Common myeloid progenitor, CD34-positive (primary cell): Measurements from ENCODE around the gene NR5A2.
A peak's percentile ranks its signal among the peaks of the same experiment; 100 is the strongest.

Experiments
- CTCF ChIA-PET: fragments of 350-600 bp; sonication (Branson Sonifier 250); formaldehyde crosslinking; loops from one replicate; lab custom pipeline; 2021; ENCODE audit warnings: antibody characterized with exemption; lab: Charles Lee
- POLR2A ChIA-PET: fragments of 350-600 bp; sonication (Branson Sonifier 250); formaldehyde crosslinking; loops from one replicate; lab custom pipeline; 2021; ENCODE audit warnings: antibody characterized with exemption; lab: Charles Lee
- DNase-seq, 3 donors: peaks; one replicate each; pipeline versions ENCODE4 v3.0.0 to v3.0.0-alpha.2; 2013
- H3K27ac ChIP-seq, 2 experiments: 1 replicate in 1 of 2; 2 replicates in 1 of 2; pipeline ENCODE4 v1.7.0; 2013; ENCODE audit warnings: inconsistent platforms in 2 of 2, low read length in 2 of 2, mild to moderate bottlenecking in 2 of 2, low read depth in 1 of 2, moderate library complexity in 1 of 2; ENCODE audit not compliant: severe bottlenecking in 2 of 2, insufficient read depth in 1 of 2, poor library complexity in 1 of 2
- H3K27me3 ChIP-seq, 5 experiments: replicated peaks in 2 of 5; 1 replicate in 3 of 5; 2 replicates in 2 of 5; pipeline versions ENCODE4 v1.6.1 to v1.7.0; 2013; ENCODE audit warnings: low read length in 4 of 5, mild to moderate bottlenecking in 2 of 5, moderate library complexity in 2 of 5, inconsistent platforms in 1 of 5; ENCODE audit not compliant: insufficient read depth in 5 of 5, control insufficient read depth in 4 of 5
- H3K36me3 ChIP-seq, 4 experiments: 1 replicate in 2 of 4; 2 replicates in 2 of 4; pipeline versions ENCODE4 v1.6.1 to v1.7.0; 2013; ENCODE audit warnings: low read length in 3 of 4, control low read depth in 1 of 4, mild to moderate bottlenecking in 1 of 4; ENCODE audit not compliant: control insufficient read depth in 4 of 4, insufficient read depth in 4 of 4
- H3K4me1 ChIP-seq, 4 experiments: 1 replicate in 3 of 4; 2 replicates in 1 of 4; pipeline versions ENCODE4 v1.6.1 to v1.7.1; 2013; ENCODE audit warnings: low read length in 3 of 4, mild to moderate bottlenecking in 3 of 4, control low read depth in 1 of 4, inconsistent platforms in 1 of 4, moderate library complexity in 1 of 4; ENCODE audit not compliant: control insufficient read depth in 4 of 4, insufficient read depth in 4 of 4; ENCODE audit errors: control extremely low read depth in 1 of 4
- H3K4me3 ChIP-seq, 7 experiments: 1 replicate in 4 of 7; 2 replicates in 3 of 7; pipeline versions ENCODE4 v1.5.1 to v1.7.0; 2013; ENCODE audit warnings: mild to moderate bottlenecking in 7 of 7, low read length in 6 of 7, moderate library complexity in 6 of 7, inconsistent platforms in 2 of 7, low read depth in 2 of 7, control low read depth in 1 of 7; ENCODE audit not compliant: insufficient read depth in 4 of 7, control insufficient read depth in 1 of 7; ENCODE audit errors: extremely low read depth in 1 of 7
- H3K9me3 ChIP-seq, 5 experiments: 1 replicate in 4 of 5; 2 replicates in 1 of 5; pipeline versions ENCODE4 v1.6.1 to v1.7.1; 2013; ENCODE audit warnings: low read length in 4 of 5, mild to moderate bottlenecking in 2 of 5, inconsistent platforms in 1 of 5, low read depth in 1 of 5, moderate library complexity in 1 of 5; ENCODE audit not compliant: control insufficient read depth in 4 of 5, insufficient read depth in 2 of 5; ENCODE audit errors: control extremely low read depth in 1 of 5
- WGBS: methylation state at CpG from one replicate; pipeline ENCODE4 v1.1.5; 2013; ENCODE audit not compliant: insufficient coverage; 5-methylcytosine and 5-hydroxymethylcytosine counted together

Gene NR5A2

DNA sequence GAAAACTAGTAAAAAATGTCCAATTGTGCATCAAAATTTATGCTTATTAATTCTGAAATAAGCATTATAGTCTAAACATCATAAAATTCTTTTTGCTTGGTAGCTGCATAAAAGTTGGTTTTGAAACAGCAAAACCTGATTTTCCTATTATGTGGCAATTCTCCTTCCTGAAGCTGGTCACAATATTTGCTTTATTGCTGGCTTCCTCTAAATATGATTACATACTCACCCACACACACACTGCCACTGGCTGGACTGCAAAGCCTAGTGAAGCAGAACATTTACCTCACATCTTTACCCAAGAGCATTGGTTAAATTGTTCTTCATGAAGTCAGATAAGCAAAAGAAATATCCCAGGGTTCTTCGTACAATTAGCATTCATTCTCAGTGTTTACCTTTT, 103.0 kb downstream of the NR5A2 start:
- WGBS, result no CpG with 5 or more reads among the region's 1 CpG
- ChIA-PET POLR2A (no interaction called here), CTCF (interaction anchor here (0.7 kb wide), 1 partner anchor 144 kb away, joined by 3 read pairs; no protein-coding TSS in a partner anchor)
- Histone ChIP-seq H3K27ac (no peak overlapping the region), H3K4me1 (peaks cover 11 to 34% (median 18%) of the 10 kb centered on the region in 4 experiments), H3K4me3 (no peak overlapping the region), H3K9me3 (no peaks in the 10 kb centered on the region), H3K27me3 (no peaks in the 10 kb centered on the region), H3K36me3 (no peaks in the 10 kb centered on the region)
- DNase-seq, result peak in 2 of 3 donors; percentile 41 to 48

DNA sequence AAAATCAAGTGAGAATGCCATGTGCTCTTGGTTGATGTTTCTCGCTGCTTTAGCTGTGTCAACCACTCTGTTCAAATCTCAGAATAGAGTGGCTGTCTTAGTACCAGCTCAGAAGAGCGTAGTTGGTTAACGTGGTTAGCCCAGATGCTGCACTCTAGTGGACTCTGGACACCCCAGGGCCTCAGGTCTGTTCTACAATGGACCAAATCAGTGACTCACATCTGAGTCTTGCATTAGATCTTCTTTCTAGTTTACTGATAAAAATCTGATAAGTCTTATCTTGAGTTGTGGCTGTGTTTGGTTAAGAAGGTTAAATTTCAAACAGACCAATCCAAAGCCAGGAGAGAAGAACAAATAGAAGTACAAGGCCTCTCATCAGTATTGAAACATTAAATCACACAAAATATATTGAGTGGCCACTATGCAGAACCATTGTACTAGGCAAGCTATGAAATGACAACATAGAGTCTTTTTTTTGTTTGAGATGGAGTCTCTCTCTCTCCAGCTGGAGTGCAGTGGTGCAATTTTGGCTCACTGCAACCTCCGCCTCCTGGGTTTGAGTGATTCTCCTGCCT, 104.1 kb downstream of the NR5A2 start:
- no peak overlapping the region for H3K4me3 ChIP-seq
- H3K36me3 ChIP-seq, result no peaks in the 10 kb centered on the region
- H3K27ac ChIP-seq, result no peak overlapping the region
- no peaks in the 10 kb centered on the region for H3K9me3 ChIP-seq
- DNase-seq, result peak in 1 of 3 donors; percentile 27
- H3K4me1 ChIP-seq, result peaks cover 11 to 34% (median 18%) of the 10 kb centered on the region in 4 experiments
- WGBS, result 75% methylated on average over 4 of the region's 4 CpGs
- CTCF ChIA-PET, result interaction anchor here (0.7 to 1.1 kb wide), 3 partner anchors 8 to 44 kb away, joined by 3 read pairs; no protein-coding TSS in a partner anchor
- no peaks in the 10 kb centered on the region for H3K27me3 ChIP-seq
- POLR2A ChIA-PET, result no interaction called here

DNA sequence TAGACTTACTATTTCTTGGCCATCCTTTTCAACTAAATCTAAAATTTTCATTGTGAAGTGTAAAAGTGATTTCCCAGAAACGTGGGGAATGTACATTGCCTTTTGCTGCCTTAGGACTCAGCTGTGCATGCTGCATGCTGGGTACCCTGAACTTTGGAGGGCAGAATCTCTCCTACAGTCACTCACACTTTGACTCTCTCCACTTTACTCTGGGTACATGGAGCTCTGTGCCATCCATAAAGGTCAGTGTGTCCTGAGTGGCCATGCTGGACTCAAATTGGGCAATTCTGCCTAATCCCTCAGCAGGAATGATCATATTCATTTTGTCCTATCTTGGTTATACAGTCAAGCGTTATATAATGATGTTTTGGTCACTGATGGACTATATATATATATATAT, 105.6 kb downstream of the NR5A2 start:
- ChIA-PET CTCF (interaction anchor here (0.9 kb wide), 1 partner anchor 10 kb away, joined by 5 read pairs; no protein-coding TSS in a partner anchor), POLR2A (no interaction called here)
- no peak for DNase-seq
- Histone ChIP-seq H3K9me3 (no peaks in the 10 kb centered on the region), H3K27ac (no peak overlapping the region), H3K36me3 (no peaks in the 10 kb centered on the region), H3K27me3 (no peaks in the 10 kb centered on the region), H3K4me3 (no peak overlapping the region), H3K4me1 (peaks cover 11 to 34% (median 18%) of the 10 kb centered on the region in 4 experiments)
- WGBS, result no CpG with 5 or more reads among the region's 2 CpGs

DNA sequence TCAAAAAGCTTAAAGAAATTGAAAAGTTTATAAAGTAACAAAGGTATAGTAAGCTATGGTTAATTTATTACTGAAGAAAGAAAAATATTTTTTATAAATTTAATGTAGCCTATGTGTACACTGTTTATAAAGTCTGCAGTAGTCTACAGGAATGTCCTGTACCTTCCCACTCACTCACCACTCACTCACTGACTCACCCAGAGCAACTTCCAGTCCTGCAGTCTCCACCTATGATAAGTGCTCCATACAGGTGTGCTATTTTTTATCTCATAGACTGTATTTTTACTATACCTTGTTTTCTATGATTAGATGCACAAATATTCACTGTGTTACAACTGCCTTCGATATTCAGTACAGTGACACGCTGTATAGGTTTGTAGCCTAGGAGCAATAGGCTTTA, 106.6 kb downstream of the NR5A2 start:
- POLR2A ChIA-PET, result no interaction called here
- no peaks in the 10 kb centered on the region for H3K9me3 ChIP-seq
- no peaks in the 10 kb centered on the region for H3K27me3 ChIP-seq
- no peak overlapping the region for H3K4me3 ChIP-seq
- no peak for DNase-seq
- no peaks in the 10 kb centered on the region for H3K36me3 ChIP-seq
- CTCF ChIA-PET, result no interaction called here
- H3K4me1 ChIP-seq, result peaks cover 11 to 31% (median 15%) of the 10 kb centered on the region in 4 experiments
- no peak overlapping the region for H3K27ac ChIP-seq
- no CpG with 5 or more reads among the region's 2 CpGs for WGBS

DNA sequence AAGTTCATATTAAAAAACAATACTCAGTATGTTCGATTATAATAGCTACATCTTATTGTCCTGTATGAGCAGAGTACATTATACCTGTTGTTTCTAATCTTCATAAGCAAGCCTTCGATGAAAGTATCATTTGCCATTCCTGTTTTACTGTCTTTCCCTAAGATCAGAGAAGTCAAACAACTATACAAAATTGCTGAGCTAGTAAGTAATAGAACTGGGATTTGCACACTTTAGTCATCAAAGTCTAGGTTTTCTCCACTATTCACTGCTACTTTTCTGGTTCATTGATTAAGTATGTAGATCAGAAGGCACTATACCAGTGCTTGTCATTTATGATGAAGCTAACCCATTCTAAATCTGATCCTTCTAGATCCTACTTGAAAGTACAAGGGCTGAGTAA, 108.9 kb downstream of the NR5A2 start:
- H3K9me3 ChIP-seq, result no peaks in the 10 kb centered on the region
- no CpG with 5 or more reads among the region's 2 CpGs for WGBS
- H3K27ac ChIP-seq, result no peak overlapping the region
- no peaks in the 10 kb centered on the region for H3K36me3 ChIP-seq
- ChIA-PET POLR2A (no interaction called here), CTCF (interaction anchor here (0.9 to 1.5 kb wide), 4 partner anchors 9 to 632 kb away, joined by 3 to 6 read pairs (median 4); no protein-coding TSS in a partner anchor)
- H3K4me1 ChIP-seq, result peaks cover 0 to 8% (median 2%) of the 10 kb centered on the region in 4 experiments
- H3K4me3 ChIP-seq, result no peak overlapping the region
- no peak for DNase-seq
- H3K27me3 ChIP-seq, result no peaks in the 10 kb centered on the region

DNA sequence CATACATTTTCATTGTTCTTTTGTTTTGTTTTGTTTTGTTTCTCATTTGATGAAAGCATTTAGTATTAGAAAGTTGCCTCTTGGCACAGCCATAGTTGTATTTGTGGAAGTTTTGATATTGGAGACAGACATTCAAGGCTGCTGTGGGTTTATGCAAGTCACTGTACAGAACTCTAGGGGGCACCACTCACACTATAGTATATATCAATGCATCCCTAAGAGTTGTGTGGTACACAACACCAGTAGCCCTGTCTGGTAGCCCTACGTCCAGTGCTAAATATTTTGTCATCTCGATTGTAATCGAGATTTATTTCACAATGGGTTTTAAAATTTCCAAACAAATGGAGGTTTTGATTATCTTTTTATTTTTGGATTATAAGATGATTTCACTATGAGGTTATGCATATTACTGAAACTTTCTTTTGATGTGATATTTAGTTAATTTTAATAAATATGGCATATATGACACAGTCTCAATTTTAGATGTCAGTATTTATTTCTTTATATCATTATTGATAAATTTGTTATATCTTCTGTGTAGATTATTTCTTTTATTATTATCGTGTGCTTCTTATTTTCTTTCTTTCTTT, 112.2 kb downstream of the NR5A2 start:
- DNase-seq, result peak; percentile 61 to 75 (median 75)
- Histone ChIP-seq H3K27me3 (no peaks in the 10 kb centered on the region), H3K27ac (no peak overlapping the region), H3K4me1 (peaks cover 0 to 7% (median 0%) of the 10 kb centered on the region in 4 experiments), H3K36me3 (no peaks in the 10 kb centered on the region), H3K4me3 (no peak overlapping the region), H3K9me3 (no peaks in the 10 kb centered on the region)
- ChIA-PET POLR2A (interaction anchor here (1.1 kb wide), 1 partner anchor 14 kb away, joined by 4 read pairs; no protein-coding TSS in a partner anchor), CTCF (interaction anchor here (0.7 to 2.5 kb wide), 11 partner anchors 8 to 349 kb away, joined by 3 to 16 read pairs (median 3); no protein-coding TSS in a partner anchor)
- WGBS, result 60% methylated on average over 3 of the region's 4 CpGs

DNA sequence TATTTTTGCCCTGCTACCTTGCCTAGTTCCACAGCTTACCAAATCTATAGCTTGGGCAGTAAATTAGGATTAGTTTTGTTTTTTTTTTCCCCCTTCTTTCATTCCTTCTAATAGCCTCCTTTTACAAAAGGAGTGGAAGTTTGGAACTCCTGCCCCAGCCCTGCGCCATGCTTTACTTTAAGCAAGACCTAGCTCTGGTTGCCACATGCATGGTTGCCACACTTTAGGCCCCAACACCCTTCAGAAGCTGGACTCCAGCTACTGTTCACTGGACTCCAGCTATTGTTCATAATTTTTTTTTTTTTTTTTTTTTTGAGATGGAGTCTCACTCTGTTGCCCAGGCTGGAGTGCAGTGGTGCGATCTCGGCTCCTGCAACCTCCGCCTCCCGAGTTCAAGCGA, 115.8 kb downstream of the NR5A2 start:
- H3K9me3 ChIP-seq, result no peaks in the 10 kb centered on the region
- CTCF ChIA-PET, result no interaction called here

More for the DNA sequence above, 115.8 kb downstream of the NR5A2 start:
- Histone ChIP-seq H3K27ac (no peak overlapping the region), H3K4me1 (peaks cover 0 to 4% (median 0%) of the 10 kb centered on the region in 4 experiments), H3K4me3 (no peak overlapping the region), H3K36me3 (no peaks in the 10 kb centered on the region), H3K27me3 (no peaks in the 10 kb centered on the region)
- DNase-seq, result no peak
- POLR2A ChIA-PET, result no interaction called here
- 100% methylated on average over 1 of the region's 6 CpGs for WGBS
